Measurements from ENCODE around the gene GPR158.

DNA sequence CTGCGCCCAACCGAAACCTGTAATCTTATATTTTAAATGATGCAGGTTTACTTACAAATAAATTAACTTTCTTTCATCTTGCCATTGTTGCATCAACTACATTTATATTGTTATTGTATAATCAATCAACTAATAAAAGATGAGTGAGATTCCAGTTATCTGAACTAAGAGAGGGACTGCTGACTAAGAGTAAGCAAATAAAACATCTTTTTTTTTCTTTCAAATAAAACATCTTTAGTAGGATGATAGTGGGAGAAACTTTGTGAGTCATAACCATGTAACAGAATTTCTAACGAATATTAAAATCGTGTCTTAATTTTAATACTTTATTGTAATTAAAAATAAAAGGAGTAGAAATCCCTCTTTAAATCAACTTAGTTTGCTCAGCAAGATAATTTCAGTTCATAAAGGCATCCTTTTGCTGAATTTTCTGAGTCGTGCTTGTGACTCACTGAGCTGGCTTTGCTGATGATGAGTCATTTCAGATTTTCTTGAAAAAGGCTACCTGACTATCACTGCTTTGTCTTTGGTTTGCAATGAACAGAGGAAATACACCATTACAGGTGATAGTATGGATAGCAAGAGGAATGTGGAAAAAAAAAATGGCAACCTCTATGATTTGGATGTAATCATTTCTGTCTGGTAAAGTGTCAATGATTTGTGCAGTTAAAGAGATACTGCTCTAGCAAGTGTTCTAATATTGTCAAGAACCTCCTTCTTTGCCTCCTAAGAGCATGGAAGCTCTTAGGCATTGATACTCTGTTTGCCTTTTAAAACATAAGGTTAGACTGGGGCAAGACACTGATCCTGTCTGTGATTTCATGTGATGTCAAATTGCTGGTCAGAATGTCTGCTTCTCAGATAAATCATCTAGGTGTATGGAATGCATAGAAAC is 119.5 kb downstream of the GPR158 start:
- TF ChIP-seq CTCF (conservative IDR thresholded peaks at IDR 0.05; ENCODE audit: low read depth, low read length) = no peak
- no peak for TF ChIP-seq EZH2phosphoT487 (IDR thresholded peaks at IDR 0.05; ENCODE audit: borderline replicate concordance, low read length)
- TF ChIP-seq EZH2 (IDR thresholded peaks at IDR 0.05; ENCODE audit: low read length, unreplicated experiment) = no peak

Measured in PC-3 (cell line).